DMS114 treated with DMSO at 0.1 percent for 48 hours (cell line): Measurements from ENCODE around the gene RAB11FIP4.
A peak's percentile ranks its signal among the peaks of the same experiment; 100 is the strongest.
"Not testable (repeated sequence)": the region's sequence is repeated elsewhere in the genome, so short reads cannot be mapped to it uniquely, and the experiment has no call there.

Experiments used
- DNase-seq: peaks from one replicate; lab custom pipeline; 2025; ENCODE audit not compliant: unreplicated experiment; lab: John Stamatoyannopoulos, UW

The RAB11FIP4 gene, protein sequence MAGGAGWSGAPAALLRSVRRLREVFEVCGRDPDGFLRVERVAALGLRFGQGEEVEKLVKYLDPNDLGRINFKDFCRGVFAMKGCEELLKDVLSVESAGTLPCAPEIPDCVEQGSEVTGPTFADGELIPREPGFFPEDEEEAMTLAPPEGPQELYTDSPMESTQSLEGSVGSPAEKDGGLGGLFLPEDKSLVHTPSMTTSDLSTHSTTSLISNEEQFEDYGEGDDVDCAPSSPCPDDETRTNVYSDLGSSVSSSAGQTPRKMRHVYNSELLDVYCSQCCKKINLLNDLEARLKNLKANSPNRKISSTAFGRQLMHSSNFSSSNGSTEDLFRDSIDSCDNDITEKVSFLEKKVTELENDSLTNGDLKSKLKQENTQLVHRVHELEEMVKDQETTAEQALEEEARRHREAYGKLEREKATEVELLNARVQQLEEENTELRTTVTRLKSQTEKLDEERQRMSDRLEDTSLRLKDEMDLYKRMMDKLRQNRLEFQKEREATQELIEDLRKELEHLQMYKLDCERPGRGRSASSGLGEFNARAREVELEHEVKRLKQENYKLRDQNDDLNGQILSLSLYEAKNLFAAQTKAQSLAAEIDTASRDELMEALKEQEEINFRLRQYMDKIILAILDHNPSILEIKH

GRCh38 chr17:31391496-31391949, at the start of gene RAB11FIP4:
TSS of gene RAB11FIP4 (plus strand) at chr17:31391675. CDS start at chr17:31391853, 178 bp downstream.
- no peak for DNase-seq

GRCh38 chr17:31345191-31345747, 46.2 kb upstream of the RAB11FIP4 start:
- not testable (repeated sequence) for DNase-seq

DNA sequence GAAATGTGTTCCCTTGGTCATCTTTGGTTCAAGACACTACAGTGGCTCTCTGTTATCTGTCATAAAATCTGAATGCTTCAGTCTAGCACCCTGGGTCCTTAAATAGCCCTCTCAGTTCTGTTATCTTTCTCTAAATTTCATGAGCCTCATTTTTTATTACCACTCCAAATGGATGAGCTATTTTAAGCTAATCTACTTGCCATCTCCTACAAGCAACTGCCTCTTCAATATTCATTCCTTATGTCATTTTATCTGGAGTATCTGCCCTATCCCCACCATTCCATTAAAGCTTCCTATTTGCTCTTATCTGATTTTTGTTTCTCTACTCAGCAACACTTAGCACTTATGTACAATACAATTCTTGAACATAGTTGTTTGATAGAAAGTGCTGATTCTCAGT, 42.0 kb upstream of the RAB11FIP4 start:
- no peak for DNase-seq

GRCh38 chr17:31355935-31356334, 35.5 kb upstream of the RAB11FIP4 start:
- no peak for DNase-seq

- DNase-seq = no peak
Observed at GRCh38 chr17:31357091-31357490, 34.4 kb upstream of the RAB11FIP4 start.

DNA sequence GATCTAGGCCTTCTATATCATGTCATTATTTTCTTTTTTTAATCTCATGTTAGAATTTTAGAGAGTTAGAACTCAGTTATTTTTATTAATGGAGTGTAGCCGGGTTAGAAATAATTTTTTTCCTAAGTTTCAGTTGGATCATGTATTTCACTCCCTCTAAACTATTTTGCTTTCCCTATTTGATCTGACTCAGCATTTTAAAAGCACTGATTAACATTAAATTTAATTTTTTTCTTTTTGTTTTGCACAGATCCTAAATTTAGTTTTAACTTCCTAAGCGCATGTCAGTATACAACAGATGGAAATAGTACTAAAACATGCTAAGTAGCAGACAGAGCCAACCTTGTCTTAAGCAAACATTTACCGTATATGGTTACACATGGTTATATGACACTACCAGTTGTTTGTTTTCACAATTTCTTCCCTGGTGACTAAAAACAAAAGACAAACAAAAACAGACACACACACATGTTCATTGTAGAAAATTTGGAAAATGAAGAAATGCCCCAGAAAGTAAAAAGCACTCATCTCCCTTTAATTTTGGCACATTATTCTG, 33.6 kb upstream of the RAB11FIP4 start:
- DNase-seq = no peak

DNA sequence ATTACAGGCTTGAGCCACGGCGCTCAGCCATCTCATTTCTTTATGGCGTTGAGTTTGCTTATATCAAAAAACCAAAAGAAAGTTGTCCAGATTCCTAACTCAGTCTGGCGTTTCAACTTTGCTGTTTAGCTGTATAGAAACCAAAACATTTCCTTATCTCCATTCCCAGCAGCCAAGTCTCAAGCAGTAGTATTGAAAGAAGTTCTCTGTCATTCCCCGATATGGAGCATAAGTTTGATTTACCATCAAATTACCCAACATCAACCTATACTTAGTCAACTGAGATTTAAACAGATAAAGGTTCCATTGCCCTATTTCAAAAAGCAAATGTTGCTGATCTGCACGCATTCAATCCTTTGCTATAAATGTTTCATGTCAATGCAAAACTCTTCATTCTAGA, 27.5 kb upstream of the RAB11FIP4 start:
- no peak for DNase-seq

DNA sequence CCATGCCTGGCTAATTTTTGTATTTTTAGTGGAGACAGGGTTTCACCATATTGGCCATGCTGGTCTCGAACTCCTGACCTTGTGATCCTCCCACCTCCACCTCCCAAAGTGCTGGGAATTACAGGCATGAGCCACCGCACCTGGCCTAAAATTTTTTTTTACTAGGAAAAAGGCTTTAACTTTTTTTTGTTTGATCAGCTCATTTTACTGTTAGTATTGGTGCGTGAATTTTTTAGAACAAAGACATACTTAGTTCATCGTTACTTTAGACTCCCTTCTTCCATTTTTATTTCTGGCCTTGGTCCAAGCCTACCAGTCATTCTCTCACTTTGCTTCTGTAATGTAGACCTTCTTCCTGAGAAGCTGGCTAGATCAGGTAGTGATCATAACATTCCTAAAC, 25.4 kb upstream of the RAB11FIP4 start:
- no peak for DNase-seq

DNA sequence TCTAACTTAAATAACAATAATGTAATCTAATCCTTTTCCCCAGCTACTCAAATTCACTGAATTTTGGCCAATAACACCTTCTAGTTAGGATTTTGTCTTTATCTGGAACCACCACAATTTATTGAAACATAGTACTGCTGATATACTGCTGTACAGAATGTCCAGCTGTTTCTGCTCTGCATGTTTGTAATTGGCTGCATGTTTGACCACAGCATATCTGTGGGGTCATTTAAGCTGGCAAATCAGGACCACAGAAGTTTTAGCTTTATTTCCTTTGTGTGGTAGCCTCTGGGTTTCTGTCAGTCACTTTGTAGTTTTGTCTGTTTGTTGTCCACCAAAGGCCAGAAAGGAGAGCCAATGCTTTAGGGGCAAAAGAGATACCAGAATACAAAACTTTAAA, 22.2 kb upstream of the RAB11FIP4 start:
- no peak for DNase-seq

DNA sequence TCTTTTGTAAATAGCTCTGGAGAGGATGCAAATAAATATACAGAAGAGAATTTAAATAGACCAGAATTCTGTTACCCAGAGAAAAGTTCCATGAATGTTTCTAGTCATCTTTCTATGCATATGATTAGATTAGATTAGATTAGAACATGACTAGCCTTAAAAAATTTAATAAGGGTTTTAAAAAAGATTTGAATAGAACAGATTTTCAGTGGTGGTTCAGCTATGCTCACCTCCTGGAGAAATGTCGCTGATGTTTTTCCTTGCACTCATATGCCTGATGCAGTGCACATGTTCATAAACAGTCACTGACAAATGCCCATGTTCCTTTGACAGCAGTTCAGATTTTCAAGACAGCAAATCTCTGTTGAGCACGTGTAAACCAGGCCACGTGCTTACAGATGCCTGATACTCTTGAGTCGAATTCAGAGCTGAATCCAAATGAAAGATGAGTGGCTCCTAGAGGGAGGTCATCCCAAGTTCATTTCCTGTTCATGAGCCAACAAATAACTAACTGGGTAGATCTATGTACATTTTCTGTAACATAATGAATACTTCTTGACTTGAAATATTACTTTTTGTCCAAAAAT, 19.9 kb upstream of the RAB11FIP4 start:
- no peak for DNase-seq

GRCh38 chr17:31373150-31374093, 18.1 kb upstream of the RAB11FIP4 start:
- peak; percentile 59 for DNase-seq

DNA sequence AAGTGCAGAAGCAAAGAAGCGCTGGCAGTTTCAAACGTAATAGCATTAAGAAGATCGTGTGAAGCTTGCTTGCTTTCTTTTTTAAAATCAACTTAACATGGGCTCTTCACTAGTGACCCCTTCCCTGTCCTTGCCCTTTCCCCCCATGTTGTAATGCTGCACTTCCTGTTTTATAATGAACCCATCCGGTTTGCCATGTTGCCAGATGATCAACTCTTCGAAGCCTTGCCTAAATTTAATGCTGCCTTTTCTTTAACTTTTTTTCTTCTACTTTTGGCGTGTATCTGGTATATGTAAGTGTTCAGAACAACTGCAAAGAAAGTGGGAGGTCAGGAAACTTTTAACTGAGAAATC, 17.4 kb upstream of the RAB11FIP4 start:
- no peak for DNase-seq

DNA sequence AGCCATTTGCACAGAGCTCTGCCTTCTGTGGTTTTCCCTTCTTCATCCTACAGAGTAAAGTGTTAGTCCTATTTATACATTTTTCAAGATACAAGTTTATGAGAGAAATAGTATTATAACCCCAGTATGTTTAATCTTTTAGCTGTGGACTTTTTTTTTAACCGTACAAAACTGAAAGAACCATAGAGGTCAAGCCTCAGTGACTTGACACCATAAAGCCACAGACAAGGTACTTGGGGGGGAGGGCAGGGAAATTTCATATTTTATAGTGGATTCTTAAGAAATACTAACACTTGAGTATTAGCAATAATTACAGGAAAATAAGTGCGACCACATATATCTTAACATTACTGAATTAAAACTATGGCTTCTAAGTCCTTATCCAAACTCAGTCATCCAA, 17.0 kb upstream of the RAB11FIP4 start:
- no peak for DNase-seq

DNA sequence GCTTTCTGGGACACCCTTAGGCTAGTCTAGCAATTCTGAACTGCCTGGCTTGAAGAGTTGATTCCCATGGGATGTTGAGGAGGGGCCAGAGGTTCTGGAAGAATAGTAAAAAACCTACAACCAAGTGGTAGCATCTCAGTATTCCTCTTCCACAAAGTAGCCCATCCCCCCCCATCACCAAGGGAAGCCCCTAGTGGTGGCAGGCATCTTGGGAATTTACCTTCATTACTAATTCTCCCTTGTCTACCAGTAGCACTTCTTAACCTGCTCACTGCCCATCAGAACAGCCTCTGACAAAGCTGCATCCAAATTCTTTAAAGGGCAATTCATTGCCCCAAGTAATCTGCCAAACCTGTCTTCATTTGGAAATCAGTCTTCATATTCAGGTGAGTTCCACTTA, 12.8 kb upstream of the RAB11FIP4 start:
- DNase-seq = no peak

DNA sequence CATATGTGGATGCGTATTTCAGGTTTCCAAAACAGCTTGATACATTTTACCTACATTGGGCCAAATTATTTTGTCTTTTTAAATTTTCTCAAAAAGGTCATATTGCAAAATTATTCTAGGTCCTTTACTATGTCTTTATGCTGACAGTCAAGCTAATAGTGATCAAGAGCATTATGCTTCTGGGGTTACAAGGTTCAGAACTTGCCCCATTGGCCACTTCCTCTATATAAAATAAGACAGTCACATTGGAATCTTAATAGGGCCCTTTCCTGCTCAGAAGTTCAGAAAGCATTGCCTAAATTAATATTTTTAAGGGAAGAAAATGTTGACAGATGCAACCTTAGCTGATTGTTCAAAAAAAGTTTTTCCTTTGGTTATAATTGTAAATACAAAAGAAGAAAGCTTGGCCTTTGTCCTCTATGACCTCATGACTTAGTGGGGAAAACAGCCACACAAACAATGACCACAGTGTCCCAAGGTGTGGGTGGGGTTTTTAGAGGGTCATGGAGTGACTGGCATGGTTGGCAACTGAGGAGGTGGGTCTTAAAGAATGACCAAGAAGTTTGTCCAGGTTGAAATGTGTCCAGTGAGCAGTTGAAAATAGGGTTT, 11.8 kb upstream of the RAB11FIP4 start:
- DNase-seq = no peak

GRCh38 chr17:31381165-31381668, 10.3 kb upstream of the RAB11FIP4 start:
- no peak for DNase-seq

DNA sequence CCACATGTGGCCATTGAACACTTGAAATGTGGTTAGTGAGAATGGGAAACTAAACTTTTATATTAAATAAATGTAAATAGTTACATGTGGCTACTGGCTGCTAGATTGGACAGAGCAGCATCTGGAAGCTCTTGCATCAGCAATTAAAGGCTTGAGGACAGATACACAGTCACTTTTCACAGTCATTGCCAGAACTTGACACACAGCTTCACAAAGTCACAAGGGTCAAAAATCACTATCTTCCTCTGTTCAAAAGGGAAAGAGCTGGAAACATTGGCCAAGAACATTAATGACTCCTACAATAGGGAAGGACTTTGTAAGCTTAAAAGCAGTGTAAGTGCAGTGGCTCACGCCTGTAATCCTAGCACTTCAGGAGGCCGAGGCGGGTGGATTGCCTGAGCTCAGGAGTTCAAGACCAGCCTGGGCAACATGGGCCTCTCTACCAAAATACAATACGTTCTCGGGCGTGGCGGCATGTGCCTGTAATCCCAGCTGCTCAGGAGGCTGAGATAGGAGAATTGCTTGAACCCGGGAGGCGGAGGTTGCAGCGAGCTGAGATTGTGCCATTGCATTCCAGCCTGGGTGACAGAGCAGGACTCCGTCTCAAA, 8.7 kb upstream of the RAB11FIP4 start:
- DNase-seq = not testable (repeated sequence)

GRCh38 chr17:31383488-31383887, 8.0 kb upstream of the RAB11FIP4 start:
- DNase-seq = not testable (repeated sequence)
